ENCODE data around the gene SEMA3F. TPM values are rescaled to one million over a fixed set of nuclear protein-coding genes. Genes with fewer than 3 reads are reported as not detected.

The SEMA3F gene
- total and polyA plus RNA-seq, 2 of the 4 experiments (the other 2 are of a cell fraction): 7.3 to 23.3 TPM

DNA sequence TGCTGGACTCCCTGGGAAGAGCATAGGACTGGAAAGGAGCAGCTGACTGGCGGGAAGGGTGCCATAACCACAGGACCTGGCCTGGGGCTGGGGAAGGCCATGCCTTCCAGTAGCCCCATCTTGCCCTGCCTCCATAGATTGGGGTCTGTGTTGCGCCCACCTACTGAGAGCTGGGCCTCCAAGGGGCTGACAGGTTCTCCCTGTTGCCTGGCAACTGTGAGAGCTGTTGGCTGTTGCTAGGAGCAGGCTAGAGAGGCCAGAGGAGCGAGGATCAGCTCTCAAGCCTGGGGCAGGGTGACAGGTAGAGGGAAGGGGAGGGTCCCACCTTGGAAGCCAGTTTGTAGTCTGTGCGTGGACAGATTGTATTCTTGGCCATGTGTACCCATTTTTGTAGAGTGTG is 78.1 kb downstream of the SEMA3F start:
- Histone ChIP-seq H3K79me1 (ENCODE audit: low read depth in 1 of 2, low read length in 2 of 2) (peaks cover 0 to 11% of the 10 kb centered on the region in 2 experiments; a peak in 2 of 4 replicates), H3K18ac (ENCODE audit: low read depth, low read length) (no peak overlapping the region), H4K91ac (ENCODE audit: insufficient read depth, low read depth, low read length) (no peak overlapping the region), H2AFZ (replicated peaks; ENCODE audit: low read length, poor library complexity) (no peak overlapping the region), H3K4me1 (ENCODE audit: control insufficient read depth, insufficient read depth, low read length) (no peaks in the 10 kb centered on the region), H4K5ac (ENCODE audit: low read depth, low read length) (no peak overlapping the region), H3K27me3 (ENCODE audit: control insufficient read depth, insufficient read depth, low read length) (no peaks in the 10 kb centered on the region), H3K56ac (ENCODE audit: extremely low read depth, insufficient read depth, low read length) (no peak overlapping the region), H3K4me2 (ENCODE audit: low read depth, low read length) (no peak overlapping the region), H2BK120ac (ENCODE audit: low read depth, low read length) (no peak overlapping the region), H4K20me1 (ENCODE audit: insufficient read depth, low read length) (peaks cover 20% of the 10 kb centered on the region), H3K27ac (ENCODE audit: insufficient read depth, low read length) (no peak overlapping the region), H2AK9ac (replicated peaks; ENCODE audit: low read depth, low read length, poor library complexity) (no peak overlapping the region), H3K23ac (ENCODE audit: low read depth, low read length) (no peak overlapping the region), H2BK20ac (ENCODE audit: low read depth, low read length) (no peak overlapping the region), H2AK5ac (ENCODE audit: low read depth, low read length) (no peak overlapping the region), H3K4me3 (ENCODE audit: insufficient read depth, low read depth, low read length) (no peak overlapping the region), H2BK5ac (ENCODE audit: low read depth, low read length, poor library complexity, severe bottlenecking) (no peak overlapping the region), H4K8ac (ENCODE audit: low read depth in 2 of 2, low read length in 2 of 2) (no peak overlapping the region), H2BK15ac (ENCODE audit: low read depth, low read length) (no peak overlapping the region), H3K4ac (ENCODE audit: low read depth, low read length) (no peak overlapping the region), H3K36me3 (ENCODE audit: control insufficient read depth, insufficient read depth, low read length) (no peaks in the 10 kb centered on the region), H3K9me3 (ENCODE audit: control insufficient read depth, insufficient read depth, low read length) (no peaks in the 10 kb centered on the region), H3K9me1 (ENCODE audit: insufficient read depth, low read length) (peaks cover 10% of the 10 kb centered on the region; the same call in 1 of the 2 replicates), H3K14ac (replicated peaks; ENCODE audit: low read depth, low read length) (no peak overlapping the region), H3K9ac (ENCODE audit: low read depth, low read length) (no peak overlapping the region)
- ATAC-seq (ENCODE audit: low read depth): no peak
- in situ Hi-C loops (cut with MboI; ENCODE audit: low sequenced_read_pairs) (no loop called here), intact Hi-C loops (cut with micrococcal nuclease) (no loop called here), dilution Hi-C loops (cut with HindIII; ENCODE audit: low sequenced_read_pairs, unreplicated experiment) (no loop called here)
- no TSS peak for BruUV-seq (replicated peaks)
- POLR2A ChIA-PET (ENCODE audit: unreplicated experiment): no interaction called here
- no peak for TF ChIP-seq MAFK (IDR thresholded peaks at IDR 0.05; ENCODE audit: low read depth, low read length)
- CTCF ChIA-PET: interaction anchor here (0.6 kb wide), 1 partner anchor 29 kb away, joined by 5 read pairs; no protein-coding TSS in a partner anchor
- 64% methylated on average over 2 of the region's 4 CpGs; no CpG with 5 or more reads in 1 of the 2 experiments for WGBS, 2 experiments (ENCODE audit: extremely low coverage in 2 of 2, insufficient read length in 1 of 2)
- DNase-seq: no peak
